Activated CD4-positive, alpha-beta T cell treated with anti-CD3 and anti-CD28 coated beads, Interleukin-2, Interleukin-4, amounts not matched to agents 100 ng/mL and 50 ng/mL, durations not matched to agents 16 hours and 8 hours (primary cell): Measurements from ENCODE around the gene PAQR3.

Experiments
- DNase-seq: peaks from one replicate; pipeline ENCODE4 v3.0.0-alpha.2; 2020; ENCODE audit warnings: low spot score

Gene PAQR3, protein sequence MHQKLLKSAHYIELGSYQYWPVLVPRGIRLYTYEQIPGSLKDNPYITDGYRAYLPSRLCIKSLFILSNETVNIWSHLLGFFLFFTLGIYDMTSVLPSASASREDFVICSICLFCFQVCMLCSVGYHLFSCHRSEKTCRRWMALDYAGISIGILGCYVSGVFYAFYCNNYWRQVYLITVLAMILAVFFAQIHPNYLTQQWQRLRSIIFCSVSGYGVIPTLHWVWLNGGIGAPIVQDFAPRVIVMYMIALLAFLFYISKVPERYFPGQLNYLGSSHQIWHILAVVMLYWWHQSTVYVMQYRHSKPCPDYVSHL

DNA sequence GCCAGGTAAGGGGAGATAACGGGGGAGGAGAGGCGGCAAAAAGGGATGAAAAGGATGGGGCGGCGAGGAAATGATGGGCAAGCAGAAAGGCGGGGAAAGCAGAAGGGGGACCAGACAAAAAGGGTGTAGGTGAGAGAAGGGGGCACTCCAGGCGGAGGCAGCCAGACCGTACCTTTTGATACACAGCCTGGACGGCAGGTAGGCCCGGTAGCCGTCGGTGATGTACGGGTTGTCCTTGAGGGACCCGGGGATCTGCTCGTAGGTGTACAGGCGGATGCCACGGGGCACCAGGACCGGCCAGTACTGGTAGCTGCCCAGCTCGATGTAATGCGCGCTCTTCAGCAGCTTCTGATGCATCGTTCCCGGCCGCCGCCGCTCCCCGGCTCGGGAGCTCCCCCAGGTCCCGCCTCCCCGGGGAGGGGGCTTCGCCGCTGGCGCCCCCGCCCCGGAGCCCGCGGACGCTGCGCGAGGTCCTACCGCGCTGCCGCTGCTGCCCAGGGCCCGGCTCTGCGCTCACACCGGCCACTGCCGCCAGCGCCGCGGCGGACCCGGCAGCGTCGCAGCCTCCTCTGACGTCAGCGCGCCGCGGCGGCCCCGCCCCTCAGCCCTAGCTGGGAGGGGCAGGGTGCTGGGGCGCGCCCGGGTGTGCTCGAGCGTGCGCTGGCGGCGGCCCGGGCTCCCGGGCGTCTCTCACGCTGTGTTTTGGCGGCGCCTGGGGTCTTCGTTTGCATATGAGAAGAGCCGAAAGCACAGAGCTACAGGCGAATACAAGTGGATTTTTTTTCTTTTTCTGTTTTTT is at the start of gene PAQR3:
TSS of gene PAQR3 (minus strand) at position 571 of the 799 bp plus-strand sequence. CDS start at position 357, 214 bp downstream.
- DNase-seq: peak; percentile 82

DNA sequence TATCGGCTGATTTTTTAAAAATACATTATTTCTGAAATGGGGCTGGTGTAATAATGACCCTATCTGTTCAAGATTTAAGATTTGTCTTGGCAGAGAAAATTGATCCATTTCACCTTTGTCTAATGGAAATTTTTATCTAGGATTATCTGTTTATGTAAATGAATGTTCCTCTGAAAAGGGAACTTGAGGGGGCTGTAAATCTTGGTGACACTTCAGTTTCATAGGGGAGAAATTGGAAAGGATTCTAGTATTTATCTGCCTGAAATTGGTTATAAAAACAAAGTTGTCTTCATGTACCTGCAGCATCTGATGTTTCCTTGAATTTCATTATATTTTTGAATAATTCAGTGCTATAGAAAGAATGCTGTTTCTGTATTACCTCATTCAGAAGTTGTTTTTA is 48.4 kb upstream of the PAQR3 start:
- no peak for DNase-seq

DNA sequence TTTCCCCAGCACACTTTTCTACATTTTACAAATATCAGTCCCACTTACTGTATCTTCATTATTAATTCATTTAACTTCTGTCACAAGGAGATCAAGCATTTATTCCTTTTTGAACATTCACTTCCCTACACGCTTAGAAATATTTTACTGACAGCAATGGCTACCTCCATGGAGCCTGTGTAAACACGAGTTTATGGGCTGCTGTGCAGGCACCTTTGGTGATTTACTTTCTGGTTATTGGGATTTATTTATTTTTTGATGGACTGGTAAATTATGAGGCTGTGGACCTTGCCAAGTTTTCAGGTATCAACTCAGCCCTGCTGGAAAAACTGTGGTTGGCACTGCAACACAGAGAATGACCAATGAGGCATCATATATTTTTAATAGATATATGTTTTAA is 45.4 kb upstream of the PAQR3 start:
- no peak for DNase-seq

DNA sequence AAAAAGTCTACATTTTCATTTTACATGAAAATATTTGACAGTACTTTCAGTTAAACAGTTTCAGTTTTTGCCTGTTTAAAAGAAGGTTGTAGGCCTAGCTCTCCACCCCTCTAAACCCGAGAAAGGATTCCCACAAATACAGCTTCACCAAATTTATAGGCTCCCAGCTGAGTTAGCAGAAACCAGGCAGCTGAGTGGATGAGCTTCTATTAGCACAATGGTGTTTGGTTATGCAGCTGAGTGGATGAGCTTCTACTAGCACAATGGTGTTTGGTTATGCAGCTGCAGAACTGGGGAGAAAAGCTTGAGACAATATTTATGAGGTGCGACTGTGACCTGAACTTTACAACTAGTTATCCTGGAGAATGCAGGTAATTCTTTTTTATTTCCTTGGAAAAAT is 36.6 kb upstream of the PAQR3 start:
- DNase-seq: no peak

DNA sequence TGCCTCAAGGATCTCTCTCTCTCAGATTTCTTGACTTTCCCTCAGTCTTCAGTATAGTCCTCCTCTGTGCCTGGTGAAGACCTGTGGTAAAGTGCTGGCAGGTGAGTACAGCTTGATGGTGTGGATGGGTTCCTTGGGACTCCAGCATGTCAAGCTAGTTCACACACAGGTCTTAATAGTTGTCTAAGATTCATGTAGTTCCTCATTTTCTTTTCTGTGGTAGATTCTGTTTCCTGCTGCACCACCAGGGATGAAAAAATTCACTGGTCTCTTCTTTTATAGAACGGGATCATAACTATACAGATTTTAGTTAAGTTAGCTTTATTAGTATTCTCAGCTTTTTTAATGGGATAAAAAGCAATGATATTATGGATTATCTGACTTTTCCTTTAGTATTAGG is 32.5 kb upstream of the PAQR3 start:
- no peak for DNase-seq

DNA sequence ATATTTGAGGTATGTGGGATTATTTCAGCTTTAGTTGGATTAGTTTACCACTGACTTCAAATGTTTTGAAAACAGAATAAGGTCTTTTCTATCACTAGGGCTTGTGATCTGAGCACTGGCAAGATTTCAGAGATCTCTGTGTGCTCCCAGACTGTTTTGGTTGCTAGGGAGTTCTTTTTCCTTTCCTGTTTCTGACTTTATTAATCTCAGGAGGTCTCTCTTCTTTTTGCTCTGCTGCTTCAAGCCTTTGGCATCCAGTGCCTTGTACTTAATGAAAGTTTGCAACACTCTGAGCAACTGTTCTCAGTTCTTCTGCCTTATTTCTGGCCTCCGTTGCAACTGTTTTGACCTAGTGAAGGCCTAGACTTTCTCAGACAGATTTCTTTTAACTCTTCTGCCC is 32.1 kb upstream of the PAQR3 start:
- no peak for DNase-seq

DNA sequence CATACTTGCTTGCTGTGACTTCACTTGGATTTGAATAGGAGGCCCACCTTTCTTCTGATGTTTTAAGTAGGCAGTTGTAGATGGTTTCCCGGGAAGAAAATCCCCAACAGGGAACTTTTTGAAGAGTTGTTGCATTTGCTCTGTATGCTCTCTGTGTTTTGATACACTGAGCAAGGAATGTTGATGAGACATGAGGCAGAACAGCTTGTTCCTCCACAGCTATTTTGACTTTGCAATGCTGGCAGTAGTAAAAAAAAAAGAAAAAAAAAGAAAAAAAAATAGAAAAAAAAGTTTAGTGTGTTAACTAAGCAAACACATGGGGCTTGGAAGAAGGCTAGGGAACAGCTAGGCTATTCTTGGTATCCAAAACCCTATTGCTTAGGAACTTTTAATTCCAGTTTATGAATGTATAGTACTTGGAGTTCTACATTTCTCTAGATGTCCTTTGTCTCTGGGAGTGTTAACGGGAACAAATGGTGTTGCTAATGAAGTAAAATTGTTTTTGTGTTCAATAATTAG is 23.4 kb upstream of the PAQR3 start:
- no peak for DNase-seq

DNA sequence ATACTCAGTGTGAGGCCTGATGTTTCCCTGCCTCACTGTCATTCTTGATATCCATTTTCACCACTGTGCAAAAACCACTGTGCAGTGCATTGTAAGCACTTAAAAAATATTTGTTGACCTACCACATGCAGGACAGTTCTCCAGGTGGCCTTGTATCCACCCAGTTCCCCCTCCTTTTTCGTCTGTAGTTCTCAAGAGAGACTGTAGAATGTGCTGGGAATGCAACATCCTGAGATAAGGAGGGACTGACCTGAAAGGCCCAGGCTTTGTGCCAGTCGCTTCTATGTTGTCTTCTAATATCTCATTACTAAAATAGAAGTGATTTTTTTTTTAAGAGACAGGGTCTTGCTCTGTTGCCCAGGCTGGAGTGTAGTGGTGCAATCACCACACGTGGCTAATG is 21.7 kb upstream of the PAQR3 start:
- DNase-seq: no peak

DNA sequence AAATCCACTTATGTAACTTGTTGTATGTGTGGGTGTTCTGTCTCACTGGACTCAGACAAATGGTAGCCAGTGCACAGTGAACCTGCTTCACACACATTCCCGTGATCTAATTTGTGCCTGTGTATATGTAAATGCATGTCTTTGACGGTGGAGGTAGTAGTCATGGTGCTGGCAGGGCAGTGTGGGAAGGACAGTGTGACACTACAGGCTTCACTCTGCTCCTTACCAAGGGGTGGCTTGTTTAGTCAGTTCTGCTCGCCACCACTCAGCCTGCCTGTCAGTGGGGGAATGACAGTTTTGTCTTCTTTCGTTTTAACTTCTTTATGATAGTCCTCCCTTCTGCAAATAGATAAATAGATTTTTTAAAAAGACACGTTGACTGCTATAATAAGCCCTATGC is 17.7 kb upstream of the PAQR3 start:
- DNase-seq: no peak

DNA sequence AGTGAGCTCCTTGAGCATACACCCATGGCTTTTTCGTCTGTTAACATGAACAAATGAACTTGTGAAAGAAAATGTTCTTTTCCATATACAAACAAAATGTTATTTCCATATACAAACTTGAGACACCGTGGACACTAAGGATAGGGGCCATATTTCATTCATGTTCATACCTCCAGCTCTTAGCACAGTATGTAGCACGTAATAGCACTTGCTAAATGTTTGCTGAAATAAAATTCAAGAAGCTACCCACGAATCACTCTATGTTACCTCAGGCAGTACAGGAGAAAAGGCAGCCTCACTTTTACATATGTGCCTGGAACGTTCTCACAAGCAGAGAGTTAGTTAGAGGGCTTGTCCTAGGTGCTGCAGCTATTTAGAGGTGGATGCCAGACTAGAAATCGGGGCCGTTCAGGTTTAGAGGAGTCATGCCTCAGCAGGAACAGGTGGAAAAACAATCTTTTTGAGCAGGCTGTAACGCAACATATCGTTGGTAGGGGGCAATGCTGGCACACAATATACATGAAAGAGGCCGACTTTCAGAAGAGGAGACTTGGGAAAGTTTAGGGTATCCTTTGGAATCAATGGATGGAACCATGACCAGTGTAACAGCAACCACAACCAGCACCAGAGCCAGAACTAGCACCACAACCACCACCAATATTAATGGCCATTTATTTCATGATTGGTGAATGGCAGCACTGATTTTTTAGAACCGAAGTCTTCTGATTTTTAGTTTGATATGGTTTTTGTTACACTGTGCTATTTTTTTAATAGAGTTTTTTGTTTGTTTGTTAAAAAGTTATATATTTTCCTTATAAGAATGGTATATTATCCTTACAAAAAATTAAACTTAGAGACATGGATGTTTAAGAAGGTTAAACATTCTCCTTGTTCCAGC is 14.8 kb upstream of the PAQR3 start:
- no peak for DNase-seq

DNA sequence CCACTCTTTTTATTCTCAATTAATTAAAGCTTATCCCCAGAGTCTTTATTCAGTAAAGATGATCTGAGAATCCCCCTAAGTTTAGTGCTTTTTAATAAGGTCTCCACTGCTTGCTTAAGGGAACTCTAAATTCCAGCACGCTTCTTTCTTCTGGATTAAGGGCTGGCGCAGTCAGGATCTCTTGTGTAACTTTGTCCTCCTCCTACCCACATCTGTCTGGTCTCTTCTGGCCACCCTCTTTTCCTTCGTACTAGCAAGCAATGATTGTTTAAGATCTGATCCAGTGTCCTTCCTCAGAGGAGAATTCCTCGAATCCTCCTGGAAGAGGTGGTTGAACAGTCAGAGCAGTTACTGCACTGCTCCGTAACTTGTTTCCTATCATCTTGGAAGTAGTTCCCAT is 14.0 kb upstream of the PAQR3 start:
- no peak for DNase-seq

DNA sequence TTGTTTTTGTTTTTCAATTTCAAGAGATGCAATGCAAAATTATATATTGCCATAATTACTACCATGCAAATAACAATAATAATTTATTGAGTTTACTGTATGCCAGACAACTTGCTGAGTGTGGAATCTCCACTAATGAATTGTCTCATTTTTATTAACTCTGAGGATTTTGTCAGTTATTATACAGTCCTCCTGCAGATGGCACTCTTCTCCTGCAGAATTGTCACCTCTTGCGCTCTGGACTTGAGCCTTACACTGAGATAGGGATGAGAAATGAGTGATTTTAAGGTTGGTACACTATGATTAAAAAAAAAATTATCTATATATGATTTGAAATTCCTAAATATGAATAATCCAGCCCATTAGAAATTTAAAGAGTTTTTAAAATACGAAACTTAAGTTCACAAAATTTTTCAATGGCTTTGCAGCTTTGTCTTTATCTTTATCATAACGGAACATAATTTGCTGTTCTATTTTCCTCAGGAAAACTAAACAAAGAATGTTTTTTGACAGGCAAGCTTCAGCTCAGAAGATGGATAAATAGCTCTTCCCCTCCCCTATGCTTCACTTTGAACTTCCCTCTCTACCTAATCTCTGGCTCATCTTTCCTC is 12.7 kb upstream of the PAQR3 start:
- peak; percentile 53 for DNase-seq

DNA sequence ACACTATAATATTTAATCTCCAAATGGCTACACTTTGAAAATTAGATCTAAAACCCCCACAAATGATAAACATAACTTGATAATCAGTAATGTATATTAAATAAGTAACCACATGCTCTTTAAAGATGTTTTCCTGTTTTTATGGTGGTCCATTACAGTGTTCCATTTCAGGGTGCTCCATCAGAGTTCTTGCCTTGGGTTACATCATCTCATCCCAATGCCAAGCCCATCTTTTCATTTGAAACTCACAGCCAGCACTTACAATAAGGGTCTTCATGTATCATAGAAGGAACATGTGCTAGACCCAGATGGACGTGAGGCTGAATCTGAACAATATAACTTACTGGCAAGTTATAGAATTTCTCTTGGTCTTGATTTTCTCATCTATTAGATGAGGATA is 10.5 kb upstream of the PAQR3 start:
- no peak for DNase-seq

DNA sequence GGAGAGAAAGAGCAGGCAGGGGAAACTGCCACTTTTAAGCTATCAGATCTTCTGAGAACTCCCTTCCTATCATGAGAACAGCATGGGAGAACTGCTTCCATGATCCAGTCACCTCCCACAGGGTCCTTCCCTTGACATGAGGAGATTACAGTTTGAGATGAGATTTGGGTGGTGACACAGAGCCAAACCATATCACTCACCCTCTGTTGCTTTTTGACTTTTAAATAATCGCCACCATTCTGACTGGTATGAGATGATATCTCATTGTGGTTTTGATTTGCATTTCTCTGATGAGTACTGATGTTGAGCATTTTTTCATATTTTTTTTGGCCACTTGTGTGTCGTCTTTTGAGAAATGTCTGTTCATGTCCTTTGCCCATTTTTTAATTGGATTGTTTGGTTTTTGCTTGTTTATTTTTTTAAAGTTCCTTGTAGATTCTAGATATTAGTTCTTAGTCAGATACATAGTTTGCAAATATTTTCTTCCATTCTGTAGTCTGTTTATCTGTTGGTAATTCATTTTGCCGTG is 6.5 kb upstream of the PAQR3 start:
- DNase-seq: peak; percentile 15

DNA sequence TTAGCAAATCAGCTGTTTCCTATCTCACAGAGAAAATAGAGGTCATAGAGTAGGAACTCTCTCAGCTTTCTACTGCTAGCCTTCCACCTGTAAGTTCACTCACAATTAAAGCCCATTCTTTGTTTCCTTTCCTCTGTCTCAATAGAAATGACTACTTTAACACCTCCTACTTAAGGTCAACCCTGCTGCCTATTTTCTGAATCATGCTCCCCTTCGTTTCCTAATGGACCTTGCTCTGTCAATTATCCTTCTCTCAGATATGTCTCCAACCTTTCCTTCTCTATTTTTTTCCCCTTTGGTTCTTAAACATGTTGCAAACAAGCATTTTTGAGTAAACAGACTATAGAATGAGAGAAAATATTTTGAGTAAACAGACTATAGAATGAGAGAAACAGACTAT is 5.1 kb upstream of the PAQR3 start:
- no peak for DNase-seq

DNA sequence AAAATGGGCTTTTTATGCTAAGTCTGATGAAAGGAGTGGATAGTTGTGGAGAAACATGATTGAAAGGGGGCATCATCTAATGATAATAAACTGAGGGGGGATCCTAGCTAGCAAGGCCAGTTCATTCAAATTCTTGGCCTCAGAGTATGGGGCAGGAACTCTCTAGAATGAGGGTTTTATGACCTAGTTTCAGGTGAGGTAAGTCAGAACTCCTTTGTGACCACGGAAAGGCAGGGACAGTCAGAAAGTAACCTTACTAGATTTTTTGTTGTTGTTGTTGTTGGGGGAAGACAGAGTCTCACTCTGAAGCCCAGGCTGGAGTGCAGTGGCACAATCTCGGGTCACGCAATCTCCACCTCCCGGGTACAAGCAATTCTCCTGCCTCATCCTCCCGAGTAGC is 1.5 kb upstream of the PAQR3 start:
- peak; percentile 50 for DNase-seq

DNA sequence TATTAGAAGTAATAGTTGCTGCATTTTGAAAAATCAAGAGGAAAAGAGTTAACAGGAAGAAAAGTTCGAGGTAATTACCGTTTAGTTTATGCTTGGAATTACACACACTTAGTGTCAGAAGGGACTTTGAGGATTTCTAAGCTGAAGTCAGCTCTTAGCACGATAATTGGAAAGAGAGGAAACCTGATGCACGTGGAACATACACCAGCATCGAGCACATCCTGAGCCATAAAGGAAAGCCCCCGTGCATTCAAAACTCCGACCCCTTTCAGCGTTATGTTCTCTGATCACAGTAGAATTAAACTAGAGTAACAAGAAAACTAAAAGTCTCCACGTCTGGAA is 400 bp upstream of the PAQR3 start:
- no peak for DNase-seq

DNA sequence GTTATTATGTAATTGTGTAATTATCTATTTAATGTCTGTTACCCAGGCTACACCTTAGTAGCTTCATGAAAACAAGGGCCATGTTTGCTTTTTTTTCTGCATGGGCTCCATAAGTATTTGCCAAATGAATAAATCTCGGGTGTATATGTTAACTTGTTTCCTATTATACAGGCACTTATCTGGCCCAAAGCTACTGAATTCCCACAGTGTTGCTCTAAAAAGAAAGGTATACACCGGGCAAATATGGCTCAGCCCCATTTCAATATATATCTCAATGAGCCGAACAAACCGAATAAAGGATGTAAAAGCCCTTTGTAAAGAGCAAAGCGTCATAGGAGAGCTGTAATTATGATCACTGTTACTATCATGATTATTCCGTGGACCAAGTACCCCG is 767 bp downstream of the PAQR3 start:
- no peak for DNase-seq

DNA sequence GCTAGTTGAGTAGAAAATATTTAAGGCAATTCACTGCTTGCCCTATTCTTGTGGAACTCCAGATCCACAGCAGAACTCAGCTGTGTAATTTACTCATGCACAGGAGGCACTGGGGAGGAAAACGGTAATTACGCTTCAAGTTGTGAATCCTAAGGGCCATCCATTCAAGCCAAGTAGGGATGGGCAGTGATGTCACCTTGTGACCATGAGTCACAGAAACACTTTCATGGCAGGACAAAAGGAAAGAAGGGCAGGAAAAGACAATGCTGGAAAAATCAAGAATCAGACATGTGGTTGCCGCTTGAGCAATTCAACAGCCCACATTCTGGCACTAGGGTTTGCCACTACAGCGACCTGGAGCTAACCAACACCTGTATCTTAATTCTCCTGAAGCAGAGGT is 1.4 kb downstream of the PAQR3 start:
- no peak for DNase-seq

DNA sequence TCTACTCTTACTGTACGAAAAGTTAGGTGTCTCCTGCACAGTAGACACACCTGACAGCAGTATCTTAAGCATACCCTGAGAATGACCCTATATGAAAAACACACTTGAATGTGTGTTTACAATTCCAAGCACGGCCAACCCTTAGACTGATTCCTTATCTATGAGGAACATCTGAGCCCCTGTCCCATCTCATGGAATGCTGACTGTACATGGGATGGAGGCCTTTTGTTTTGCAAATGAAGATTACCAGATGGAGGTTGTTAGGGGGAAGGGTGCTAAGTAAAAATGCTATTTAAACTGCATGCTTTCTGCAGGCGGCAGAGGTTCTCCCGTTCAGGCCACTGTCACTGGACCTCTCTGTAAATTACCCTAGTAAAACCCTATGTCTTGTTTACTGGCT is 2.2 kb downstream of the PAQR3 start:
- no peak for DNase-seq

DNA sequence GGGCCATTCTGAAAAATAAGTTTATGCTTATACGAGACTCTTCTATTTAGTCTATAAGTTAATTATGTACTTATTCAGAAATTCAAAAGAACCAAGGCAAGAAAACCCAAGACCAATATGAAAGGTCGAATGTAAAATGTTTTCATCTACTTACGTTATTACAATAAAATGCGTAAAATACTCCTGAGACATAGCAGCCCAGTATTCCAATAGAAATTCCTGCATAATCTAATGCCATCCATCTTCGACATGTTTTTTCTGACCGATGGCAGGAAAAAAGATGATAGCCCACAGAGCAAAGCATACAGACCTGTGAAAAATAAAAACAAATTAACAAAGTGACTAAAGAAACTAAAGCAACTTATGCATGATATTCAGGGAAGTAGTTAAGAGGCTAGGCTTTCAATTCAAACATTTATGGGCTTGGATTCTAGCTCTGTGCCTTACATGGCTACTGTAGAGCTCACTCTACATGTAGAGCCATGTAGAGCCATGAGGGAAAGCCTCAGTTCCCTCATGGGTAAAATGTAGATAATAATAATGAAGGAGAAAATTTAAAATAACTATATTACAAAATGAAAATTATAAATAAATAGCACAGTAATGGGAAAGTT is 9.1 kb downstream of the PAQR3 start:
- DNase-seq: no peak
